Esophagus squamous epithelium (tissue), 5 donors: ENCODE measurements around the gene MISP3. TPM values are rescaled to one million over a fixed set of nuclear protein-coding genes. Genes with fewer than 3 reads are reported as not detected.
A peak's percentile ranks its signal among the peaks of the same experiment; 100 is the strongest.

Experiments used
- DNase-seq: peaks from one replicate; lab custom pipeline; 2025; lab: John Stamatoyannopoulos, UW
- H3K27ac ChIP-seq, 4 donors: fragments of 200-600 bp; sonication (generic); one replicate each; pipeline ENCODE4 v1.5.1; 2016 to 2019; ENCODE audit warnings: mild to moderate bottlenecking in 1 of 4
- H3K27me3 ChIP-seq, 4 donors: fragments of 200-600 bp; sonication (generic); 1 replicate in 3 of 4; 2 replicates in 1 of 4; pipeline versions ENCODE4 v1.5.1 to v1.6.0; 2017 to 2021; ENCODE audit warnings: antibody characterized with exemption in 1 of 4
- H3K36me3 ChIP-seq, 3 donors: fragments of 200-600 bp; sonication (generic); one replicate each; pipeline ENCODE4 v1.5.1; 2016 to 2019
- H3K4me1 ChIP-seq, 3 donors: fragments of 200-600 bp; sonication (generic); one replicate each; pipeline ENCODE4 v1.5.1; 2017 to 2019
- H3K4me3 ChIP-seq, 4 donors: fragments of 200-600 bp; sonication (generic); 1 replicate in 3 of 4; 2 replicates in 1 of 4; pipeline ENCODE4 v1.5.1; 2016 to 2019; ENCODE audit warnings: mild to moderate bottlenecking in 2 of 4, moderate library complexity in 1 of 4
- H3K9me3 ChIP-seq, 3 donors: fragments of 200-600 bp; sonication (generic); one replicate each; pipeline ENCODE4 v1.5.1; 2016 to 2019
- CTCF ChIP-seq, 6 experiments: fragments of 450-650 bp in 4 of 6; fragments of 200-600 bp in 2 of 6; sonication (generic) in 2 of 6; IDR thresholded peaks; one replicate each; pipeline ENCODE4 v1.5.1; 2016 to 2019; ENCODE audit warnings: antibody characterized with exemption in 6 of 6, mild to moderate bottlenecking in 4 of 6, moderate library complexity in 4 of 6
- POLR2A ChIP-seq, 4 donors: fragments of 450-650 bp; IDR thresholded peaks; one replicate each; pipeline ENCODE4 v1.6.1; 2017; ENCODE audit warnings: antibody characterized with exemption in 4 of 4, mild to moderate bottlenecking in 4 of 4, moderate library complexity in 3 of 4
- WGBS, 2 donors: methylation state at CpG; one replicate each; pipeline ENCODE4 v1.1.5; 2018; 5-methylcytosine and 5-hydroxymethylcytosine counted together
- intact Hi-C: fragments of 100-400 bp; cut with DNase I; formaldehyde crosslinking; loops from one replicate; pipeline ENCODE4 v1.15.0; 2022
- total RNA-seq, 4 donors: library from RNA; depleted of rRNA; stranded (reverse); fragments of >200 nt; gene quantifications; one replicate each; pipeline ENCODE4 v1.1.0, GENCODE V29; 2016
- donor health status: DM: yes; HTN: yes; CAD: no.

Gene MISP3
- total RNA-seq, 4 donors from 2014 or later = 2.0 to 8.9 (median 4.0) TPM

GRCh38 chr19:14102756-14103155, 30.2 kb downstream of the MISP3 start:
- WGBS, 2 donors = 77 to 89% methylated on average over 4 to 9 of the region's 10 CpGs
- Histone ChIP-seq H3K9me3 (no peaks in the 10 kb centered on the region), H3K27ac (peak overlapping the region in 1 of 4 donors; percentile 22), H3K27me3 (no peaks in the 10 kb centered on the region), H3K36me3 (peaks cover 12 to 96% (median 30%) of the 10 kb centered on the region in 3 donors), H3K4me3 (no peak overlapping the region), H3K4me1 (peaks cover 3 to 27% (median 8%) of the 10 kb centered on the region in 3 donors)
- TF ChIP-seq POLR2A (IDR thresholded peaks at IDR 0.05) = no peak
- TF ChIP-seq CTCF (IDR thresholded peaks at IDR 0.05) = no peak
- intact Hi-C loops = no loop called here
- no peak for DNase-seq

GRCh38 chr19:14103310-14103709, 30.7 kb downstream of the MISP3 start:
- WGBS, 2 donors = 83% methylated on average over 1 of the region's 1 CpG; no CpG with 5 or more reads in 1 of the 2 donors
- H3K4me1 ChIP-seq = peaks cover 3 to 33% (median 14%) of the 10 kb centered on the region in 3 donors
- peaks cover 12 to 92% (median 30%) of the 10 kb centered on the region in 3 donors for H3K36me3 ChIP-seq
- H3K27ac ChIP-seq = no peak overlapping the region
- H3K4me3 ChIP-seq = no peak overlapping the region
- intact Hi-C loops = no loop called here
- H3K9me3 ChIP-seq = no peaks in the 10 kb centered on the region
- H3K27me3 ChIP-seq = no peaks in the 10 kb centered on the region
- no peak for DNase-seq
- no peak for TF ChIP-seq CTCF (IDR thresholded peaks at IDR 0.05)
- TF ChIP-seq POLR2A (IDR thresholded peaks at IDR 0.05) = no peak

- H3K36me3 ChIP-seq = peaks cover 12 to 70% (median 27%) of the 10 kb centered on the region in 3 donors
- no peak for DNase-seq
- H3K4me1 ChIP-seq = peaks cover 3 to 39% (median 14%) of the 10 kb centered on the region in 3 donors
- intact Hi-C loops = no loop called here
- no peak overlapping the region for H3K27ac ChIP-seq
- no peak for TF ChIP-seq CTCF (IDR thresholded peaks at IDR 0.05)
- TF ChIP-seq POLR2A (IDR thresholded peaks at IDR 0.05) = no peak
- no peaks in the 10 kb centered on the region for H3K9me3 ChIP-seq
- H3K27me3 ChIP-seq = no peaks in the 10 kb centered on the region
- WGBS, 2 donors = 95% methylated on average over 5 to 8 of the region's 8 CpGs
- H3K4me3 ChIP-seq = no peak overlapping the region
Measured at GRCh38 chr19:14105680-14106079, 33.1 kb downstream of the MISP3 start.

GRCh38 chr19:14106840-14107239, 34.3 kb downstream of the MISP3 start:
- 80 to 94% methylated on average over 2 to 3 of the region's 16 CpGs for WGBS, 2 donors
- no peak for DNase-seq
- Histone ChIP-seq H3K4me3 (no peak overlapping the region), H3K9me3 (no peaks in the 10 kb centered on the region), H3K27ac (peak overlapping the region; percentile 34 to 81 (median 62)), H3K36me3 (peaks cover 7 to 58% (median 24%) of the 10 kb centered on the region in 3 donors), H3K4me1 (peaks cover 6 to 47% (median 15%) of the 10 kb centered on the region in 3 donors), H3K27me3 (no peaks in the 10 kb centered on the region)
- intact Hi-C loops = no loop called here
- TF ChIP-seq POLR2A (IDR thresholded peaks at IDR 0.05) (no peak), CTCF (IDR thresholded peaks at IDR 0.05) (no peak)

- Histone ChIP-seq H3K27ac (peak overlapping the region; percentile 34 to 81 (median 62)), H3K27me3 (no peaks in the 10 kb centered on the region), H3K4me3 (no peak overlapping the region), H3K9me3 (no peaks in the 10 kb centered on the region), H3K4me1 (peaks cover 13 to 47% (median 22%) of the 10 kb centered on the region in 3 donors), H3K36me3 (peaks cover 7 to 49% (median 17%) of the 10 kb centered on the region in 3 donors)
- intact Hi-C loops = no loop called here
- TF ChIP-seq POLR2A (IDR thresholded peaks at IDR 0.05) = no peak
- no peak for TF ChIP-seq CTCF (IDR thresholded peaks at IDR 0.05)
- WGBS, 2 donors = 61 to 74% methylated on average over 13 to 15 of the region's 23 CpGs
- no peak for DNase-seq
Measured at GRCh38 chr19:14107581-14108461, 35.2 kb downstream of the MISP3 start.
